ENCODE measurements around the gene TXNRD2.
"Not testable (repeated sequence)": the region's sequence is repeated elsewhere in the genome, so short reads cannot be mapped to it uniquely, and the experiment has no call there.

TXNRD2 gene

DNA sequence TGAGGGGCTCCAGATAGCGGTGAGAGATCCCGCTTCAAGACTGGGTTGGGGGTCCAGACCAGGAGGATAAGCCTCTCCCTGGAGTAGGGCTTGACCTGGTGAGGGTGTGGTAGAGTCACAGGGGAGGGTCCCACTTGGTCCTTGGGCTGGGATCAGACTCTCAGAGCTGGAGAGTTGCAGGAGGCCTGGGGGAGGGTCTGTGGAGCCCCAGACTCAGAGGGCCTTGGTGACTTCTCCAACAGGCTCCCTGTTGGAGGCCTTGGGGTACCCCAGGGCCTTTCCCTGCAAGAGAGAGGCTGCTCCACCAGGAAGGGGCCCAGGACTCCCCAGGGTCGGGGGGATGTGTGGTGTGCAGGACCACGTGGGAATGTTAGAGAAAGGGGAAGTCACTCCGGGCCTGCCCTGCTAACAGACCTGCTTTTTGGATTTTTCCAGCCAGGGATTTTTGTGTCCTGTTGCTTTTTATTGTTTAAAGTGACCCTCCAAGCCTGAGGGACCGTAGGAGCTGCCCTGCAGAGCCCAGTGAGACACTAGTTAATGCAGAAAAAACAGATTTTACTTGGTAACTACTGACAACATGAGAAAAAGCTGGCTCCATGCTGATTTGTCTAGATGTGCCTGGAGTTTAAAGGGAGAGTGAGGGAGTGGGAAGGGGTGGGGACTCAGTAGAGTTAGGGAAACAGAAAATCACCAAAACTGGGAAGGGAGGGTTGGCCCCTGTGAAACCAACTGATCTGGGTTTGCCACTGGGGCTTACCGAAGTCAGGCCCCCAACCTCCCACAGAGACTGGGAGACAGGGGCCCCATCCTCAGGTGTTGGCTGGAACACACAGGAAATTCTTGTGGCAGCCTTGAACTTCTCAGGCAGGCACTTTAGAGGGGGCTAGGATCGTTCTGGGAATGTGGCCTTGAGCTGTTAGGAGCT, 801 bp upstream of the TXNRD2 start:
- Mint-ChIP-seq H3K4me1 (peaks cover 44% of the 10 kb centered on the region), H3K27ac (ENCODE audit: low read depth) (peak overlapping the region; percentile 95), H3K27me3 (no peaks in the 10 kb centered on the region), H3K36me3 (ENCODE audit: insufficient read depth) (peaks cover 5% of the 10 kb centered on the region), H3K9me3 (no peaks in the 10 kb centered on the region), H3K4me3 (peak overlapping the region; percentile 90)
- DNase-seq (ENCODE audit: low spot score in 2 of 2) (no peak), ATAC-seq (replicated peaks; ENCODE audit: extremely low read depth, poor library complexity, severe bottlenecking) (no peak)

DNA sequence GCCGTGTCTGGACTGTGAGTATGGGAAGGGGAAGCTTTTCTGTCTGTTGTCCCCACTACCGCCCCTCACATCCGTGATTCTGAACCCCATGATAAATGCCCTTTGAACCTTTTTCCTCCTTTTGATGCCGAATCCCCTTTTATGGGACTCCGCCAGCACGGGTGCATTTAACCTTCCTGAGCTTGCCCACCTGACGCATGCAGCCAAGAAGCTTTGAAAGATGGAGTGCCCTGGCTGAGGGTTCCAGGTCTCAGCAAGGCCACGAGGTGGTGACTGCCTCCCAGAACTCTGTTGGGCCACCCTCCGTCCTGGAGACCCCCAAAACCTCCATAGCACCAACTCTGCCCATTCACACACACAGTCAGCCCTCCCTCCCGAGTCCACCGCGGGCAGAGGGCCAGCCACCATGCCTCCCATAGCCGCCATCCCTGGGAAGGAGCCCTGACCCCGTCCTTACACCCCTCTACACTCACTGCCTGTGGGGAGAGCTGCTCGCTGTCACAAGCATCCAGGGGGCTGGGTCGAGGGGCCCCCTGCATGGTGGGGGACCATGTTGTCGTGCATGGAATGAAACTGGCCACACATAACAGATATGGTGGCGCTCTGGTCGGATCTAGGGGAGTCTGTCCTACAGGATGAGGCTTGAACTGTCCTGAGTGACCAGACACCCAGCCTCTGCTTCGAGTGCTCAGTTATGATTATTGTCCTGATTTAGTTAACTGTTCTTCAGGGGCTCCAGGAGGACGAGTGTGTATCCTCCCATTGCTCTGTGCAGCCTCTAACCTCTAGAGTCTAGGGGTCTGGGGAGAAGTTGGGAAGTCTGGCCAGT, 868 bp downstream of the TXNRD2 start:
- H3K4me3 Mint-ChIP-seq, result peak overlapping the region; percentile 90
- no peak for ATAC-seq (replicated peaks; ENCODE audit: extremely low read depth, poor library complexity, severe bottlenecking)
- peaks cover 38% of the 10 kb centered on the region for H3K4me1 Mint-ChIP-seq
- peaks cover 6% of the 10 kb centered on the region for H3K9me3 Mint-ChIP-seq
- DNase-seq (ENCODE audit: low spot score in 2 of 2), result no peak
- H3K27me3 Mint-ChIP-seq, result no peaks in the 10 kb centered on the region
- H3K36me3 Mint-ChIP-seq (ENCODE audit: insufficient read depth), result peaks cover 6% of the 10 kb centered on the region
- peak overlapping the region; percentile 95 for H3K27ac Mint-ChIP-seq (ENCODE audit: low read depth)

GRCh38 chr22:19937616-19938473, 3.8 kb downstream of the TXNRD2 start:
- Mint-ChIP-seq H3K9me3 (peaks cover 6% of the 10 kb centered on the region), H3K4me1 (peaks cover 27% of the 10 kb centered on the region), H3K4me3 (no peak overlapping the region), H3K27me3 (no peaks in the 10 kb centered on the region), H3K36me3 (ENCODE audit: insufficient read depth) (peaks cover 6% of the 10 kb centered on the region), H3K27ac (ENCODE audit: low read depth) (no peak overlapping the region)
- no peak for DNase-seq (ENCODE audit: low spot score in 2 of 2)
- no peak for ATAC-seq (replicated peaks; ENCODE audit: extremely low read depth, poor library complexity, severe bottlenecking)

DNA sequence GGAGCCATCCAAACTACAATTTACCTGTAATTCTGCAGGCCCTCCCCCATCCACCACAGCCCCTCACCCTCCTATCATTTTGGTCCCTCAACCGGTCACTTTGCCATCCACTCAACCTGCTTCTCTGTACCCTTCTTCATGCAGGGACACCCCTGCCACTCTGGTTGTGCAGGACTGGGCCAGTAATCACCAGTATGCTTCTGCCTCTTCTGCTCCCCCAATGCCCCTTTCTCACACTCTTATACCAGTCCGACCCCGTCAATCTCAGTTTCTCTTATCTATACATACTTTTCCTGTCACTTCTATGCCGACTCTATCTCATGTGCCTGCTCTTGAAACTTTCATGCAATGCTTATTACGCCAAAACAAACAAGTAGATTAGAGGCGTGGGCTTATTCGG, 5.1 kb downstream of the TXNRD2 start:
- peaks cover 6% of the 10 kb centered on the region for H3K9me3 Mint-ChIP-seq

GRCh38 chr22:19935123-19935718, 6.4 kb downstream of the TXNRD2 start:
- H3K27me3 Mint-ChIP-seq; H3K4me1 Mint-ChIP-seq; ATAC-seq (replicated peaks; ENCODE audit: extremely low read depth, poor library complexity, severe bottlenecking); H3K36me3 Mint-ChIP-seq (ENCODE audit: insufficient read depth); H3K27ac Mint-ChIP-seq (ENCODE audit: low read depth); H3K9me3 Mint-ChIP-seq; DNase-seq (ENCODE audit: low spot score in 2 of 2); H3K4me3 Mint-ChIP-seq: not testable (repeated sequence)

More for the DNA sequence above, 5.1 kb downstream of the TXNRD2 start:
- Mint-ChIP-seq H3K4me3 (no peak overlapping the region), H3K27ac (ENCODE audit: low read depth) (no peak overlapping the region), H3K27me3 (no peaks in the 10 kb centered on the region), H3K36me3 (ENCODE audit: insufficient read depth) (peaks cover 6% of the 10 kb centered on the region), H3K4me1 (peaks cover 18% of the 10 kb centered on the region)
- no peak for ATAC-seq (replicated peaks; ENCODE audit: extremely low read depth, poor library complexity, severe bottlenecking)
- DNase-seq (ENCODE audit: low spot score in 2 of 2), result no peak

DNA sequence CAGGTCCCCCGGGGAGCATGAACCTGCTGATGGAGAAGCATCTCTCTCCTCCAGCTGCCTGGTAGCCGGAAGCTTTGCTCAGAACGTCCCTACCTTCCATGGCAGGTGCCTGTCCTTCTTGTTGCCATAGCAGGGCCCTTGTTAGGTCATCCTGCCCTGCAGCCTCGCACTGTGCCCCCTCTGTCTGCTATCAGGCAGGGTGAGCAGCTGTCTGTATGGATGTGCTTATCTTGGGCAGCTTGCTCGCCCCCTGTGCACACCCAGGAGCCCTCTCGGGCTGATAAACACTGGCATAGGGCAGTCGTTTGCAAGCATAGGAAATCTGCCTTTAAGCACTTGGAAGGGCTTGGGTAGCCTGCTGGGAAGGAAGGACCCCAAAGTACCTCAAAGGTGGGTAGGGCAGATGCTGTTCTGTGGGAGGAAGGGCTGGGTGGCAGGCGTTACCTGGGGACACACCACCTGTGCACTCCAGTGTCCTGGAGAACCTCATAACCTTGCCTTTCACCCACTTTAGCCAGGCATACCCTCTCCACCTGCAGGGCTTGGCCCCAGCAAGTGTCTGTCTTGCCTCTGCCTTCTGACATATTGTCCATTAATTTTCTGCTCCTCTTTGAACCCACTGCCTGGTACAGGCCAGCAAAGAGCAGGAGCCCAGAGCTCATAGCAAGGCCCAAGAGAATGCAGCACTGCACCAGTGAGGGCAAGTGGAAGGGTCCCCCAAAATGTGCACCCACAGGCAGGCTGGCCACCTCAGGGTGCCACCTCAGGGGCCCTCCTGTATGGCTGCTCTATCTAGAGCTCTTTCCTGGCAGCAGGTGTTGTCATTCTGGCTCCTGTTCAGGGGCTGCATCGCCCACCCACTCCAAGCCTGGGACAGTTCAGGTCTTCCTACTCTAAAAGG, 8.0 kb downstream of the TXNRD2 start:
- no peak overlapping the region for H3K27ac Mint-ChIP-seq (ENCODE audit: low read depth)
- H3K4me3 Mint-ChIP-seq, result no peak overlapping the region
- no peaks in the 10 kb centered on the region for H3K4me1 Mint-ChIP-seq
- H3K36me3 Mint-ChIP-seq (ENCODE audit: insufficient read depth), result peaks cover 2% of the 10 kb centered on the region
- H3K9me3 Mint-ChIP-seq, result peaks cover 6% of the 10 kb centered on the region
- no peak for DNase-seq (ENCODE audit: low spot score in 2 of 2)
- H3K27me3 Mint-ChIP-seq, result no peaks in the 10 kb centered on the region
- no peak for ATAC-seq (replicated peaks; ENCODE audit: extremely low read depth, poor library complexity, severe bottlenecking)

DNA sequence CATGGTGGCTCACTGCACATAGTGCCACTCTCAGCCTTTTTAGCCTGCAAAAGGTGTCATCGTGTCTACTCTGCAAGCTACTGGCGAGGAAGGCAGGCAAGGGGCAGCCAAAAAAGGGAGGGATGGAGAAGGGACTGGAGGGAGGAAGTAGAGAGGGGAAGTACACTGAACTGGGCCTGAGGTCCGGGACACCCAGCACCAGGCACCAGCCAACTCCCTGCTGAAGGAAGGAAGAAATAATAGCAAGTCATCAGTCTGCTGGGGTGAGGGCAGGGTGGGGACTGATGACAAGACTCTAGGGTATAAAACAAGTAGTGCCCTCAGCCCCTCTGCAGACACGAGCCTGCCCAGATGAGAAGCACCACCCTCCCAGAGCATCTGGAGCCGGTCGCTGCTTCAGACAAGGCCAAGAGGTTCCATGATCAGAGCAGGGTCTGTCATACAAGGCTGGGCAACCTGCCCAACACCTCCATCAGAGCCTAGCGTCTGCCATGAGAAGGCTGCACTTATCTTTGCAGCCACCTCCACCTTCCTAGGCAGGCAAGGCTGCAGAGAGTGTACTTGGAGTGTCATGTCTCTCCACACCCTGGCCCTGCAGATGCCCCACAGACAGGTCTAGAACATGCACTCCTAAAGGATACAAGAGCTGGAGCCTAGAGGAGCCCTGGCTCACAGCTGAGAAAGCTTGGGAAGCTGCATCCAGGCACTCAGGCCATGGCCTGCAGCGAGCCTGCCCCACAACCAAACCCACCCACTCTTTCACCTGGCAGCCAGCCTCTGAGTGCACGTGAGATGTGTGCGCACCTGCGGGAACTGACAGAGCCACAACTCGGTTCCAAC, 9.0 kb downstream of the TXNRD2 start:
- DNase-seq (ENCODE audit: low spot score in 2 of 2), result no peak

GRCh38 chr22:19931514-19931913, 10.1 kb downstream of the TXNRD2 start:
- Mint-ChIP-seq H3K9me3 (peaks cover 3% of the 10 kb centered on the region), H3K36me3 (ENCODE audit: insufficient read depth) (no peaks in the 10 kb centered on the region), H3K4me1 (peaks cover 4% of the 10 kb centered on the region), H3K27ac (ENCODE audit: low read depth) (no peak overlapping the region), H3K4me3 (no peak overlapping the region), H3K27me3 (no peaks in the 10 kb centered on the region)
- no peak for DNase-seq (ENCODE audit: low spot score in 2 of 2)
- ATAC-seq (replicated peaks; ENCODE audit: extremely low read depth, poor library complexity, severe bottlenecking), result no peak

More for the DNA sequence above, 9.0 kb downstream of the TXNRD2 start:
- H3K4me1 Mint-ChIP-seq, result peaks cover 4% of the 10 kb centered on the region
- peaks cover 6% of the 10 kb centered on the region for H3K9me3 Mint-ChIP-seq
- ATAC-seq (replicated peaks; ENCODE audit: extremely low read depth, poor library complexity, severe bottlenecking), result no peak
- H3K27me3 Mint-ChIP-seq, result no peaks in the 10 kb centered on the region
- no peak overlapping the region for H3K4me3 Mint-ChIP-seq
- no peak overlapping the region for H3K27ac Mint-ChIP-seq (ENCODE audit: low read depth)
- H3K36me3 Mint-ChIP-seq (ENCODE audit: insufficient read depth), result peaks cover 2% of the 10 kb centered on the region

DNA sequence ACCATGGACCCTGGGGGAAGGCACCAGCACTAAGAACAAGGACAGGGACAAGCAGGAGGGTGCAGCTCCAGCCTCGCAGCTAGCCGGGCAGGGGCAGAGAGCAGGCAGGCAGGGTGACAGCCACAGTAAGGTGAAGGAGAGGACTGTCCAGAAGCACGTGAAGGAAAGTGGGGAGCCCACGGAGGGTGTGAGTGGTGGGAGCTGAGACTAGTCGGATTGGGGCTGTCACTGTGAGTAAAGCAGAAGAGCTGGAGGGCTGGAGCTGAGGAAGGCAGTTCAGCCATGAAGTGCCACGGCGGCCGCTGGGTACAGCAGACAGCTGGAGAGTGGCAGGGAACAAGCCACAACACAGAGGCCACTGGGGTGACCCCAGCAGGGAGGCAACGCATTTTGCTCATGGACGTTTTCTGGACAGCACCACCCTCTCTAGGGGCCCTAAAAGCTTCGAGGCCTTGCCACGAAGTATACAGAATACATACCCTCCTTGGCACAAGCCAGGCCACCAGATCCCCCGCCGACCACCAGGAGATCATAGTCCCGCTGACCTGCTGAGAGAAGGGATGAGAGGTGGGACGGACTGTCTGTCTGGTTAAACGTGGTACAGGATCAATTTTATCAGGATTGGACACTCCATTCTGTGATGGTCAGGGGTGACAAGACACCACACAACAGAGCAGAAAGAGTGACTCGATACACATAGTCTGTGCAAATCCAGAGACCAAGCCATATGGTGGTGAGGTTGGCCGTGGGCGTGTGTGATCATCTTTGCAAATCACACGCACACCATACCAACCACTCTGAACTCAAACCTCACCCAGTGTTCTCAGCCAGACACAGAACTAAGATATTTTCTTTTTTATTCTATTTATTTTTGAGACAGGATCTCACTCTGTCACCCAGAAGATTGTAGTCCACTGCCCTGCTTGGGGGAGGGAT, 10.8 kb downstream of the TXNRD2 start:
- H3K27ac Mint-ChIP-seq (ENCODE audit: low read depth), result no peak overlapping the region
- peaks cover 4% of the 10 kb centered on the region for H3K4me1 Mint-ChIP-seq
- ATAC-seq (replicated peaks; ENCODE audit: extremely low read depth, poor library complexity, severe bottlenecking), result no peak
- no peaks in the 10 kb centered on the region for H3K27me3 Mint-ChIP-seq
- no peaks in the 10 kb centered on the region for H3K36me3 Mint-ChIP-seq (ENCODE audit: insufficient read depth)
- H3K9me3 Mint-ChIP-seq, result no peaks in the 10 kb centered on the region
- DNase-seq (ENCODE audit: low spot score in 2 of 2), result no peak
- no peak overlapping the region for H3K4me3 Mint-ChIP-seq

Measured in central memory CD8-positive, alpha-beta T cell (primary cell).